IMR-90 (cell line): Measurements from ENCODE around the gene OMD. TPM values are rescaled to one million over a fixed set of nuclear protein-coding genes. Genes with fewer than 3 reads are reported as not detected.

Experiments used
- ATAC-seq: fragments of 200-7000 bp; cut with Tn5 transposase; 2 replicates; pipeline ENCODE4 v1.9.1; 2020; ENCODE audit warnings: low read depth, mild to moderate bottlenecking, moderate library complexity
- BruUV-seq: library from RNA; stranded (reverse); fragments of 400-500 nt; replicated peaks from 2 replicates; lab custom pipeline; 2021; lab: Mats Ljungman, UMichigan
- CTCF ChIA-PET: fragments of 300-600 bp; formaldehyde crosslinking; extraction: SDS; loops from one replicate; lab custom pipeline; 2021; ENCODE audit warnings: antibody characterized with exemption; lab: Yijun Ruan, JAX
- POLR2A ChIA-PET: fragments of 300-600 bp; sonication (Branson Sonifier 250); formaldehyde crosslinking; loops from one replicate; lab custom pipeline; 2022; ENCODE audit warnings: antibody characterized with exemption; ENCODE audit not compliant: unreplicated experiment; lab: Charles Lee
- DNase-seq: peaks from one replicate; pipeline ENCODE4 v3.0.0; 2013
- H2AFZ ChIP-seq: replicated peaks from 2 replicates; pipeline ENCODE3; 2013; ENCODE audit warnings: low read length, mild to moderate bottlenecking; ENCODE audit not compliant: poor library complexity
- H2AK5ac ChIP-seq: 2 replicates; pipeline ENCODE4 v1.6.1; 2013; ENCODE audit warnings: low read depth, low read length, inconsistent platforms
- H2AK9ac ChIP-seq: replicated peaks from 2 replicates; pipeline ENCODE3; 2013; ENCODE audit warnings: mild to moderate bottlenecking, low read depth, low read length, moderate library complexity; ENCODE audit not compliant: poor library complexity
- H2BK120ac ChIP-seq: 2 replicates; pipeline ENCODE4 v1.6.1; 2013; ENCODE audit warnings: low read depth, low read length, inconsistent platforms
- H2BK15ac ChIP-seq: 3 replicates; pipeline ENCODE4 v1.6.1; 2013; ENCODE audit warnings: low read depth, low read length, inconsistent platforms
- H2BK20ac ChIP-seq: 2 replicates; pipeline ENCODE4 v1.6.1; 2013; ENCODE audit warnings: low read depth, mild to moderate bottlenecking, inconsistent platforms, low read length, moderate library complexity
- H2BK5ac ChIP-seq: 2 replicates; pipeline ENCODE4 v1.6.1; 2013; ENCODE audit warnings: mild to moderate bottlenecking, low read depth, low read length, inconsistent platforms; ENCODE audit not compliant: poor library complexity, severe bottlenecking
- H3K14ac ChIP-seq: replicated peaks from 2 replicates; pipeline ENCODE4 v1.6.1; 2013; ENCODE audit warnings: low read depth, low read length, inconsistent platforms
- H3K18ac ChIP-seq: 2 replicates; pipeline ENCODE4 v1.6.1; 2013; ENCODE audit warnings: low read depth, low read length, control low read depth
- H3K23ac ChIP-seq: 2 replicates; pipeline ENCODE4 v1.6.1; 2013; ENCODE audit warnings: low read depth, low read length, inconsistent platforms
- H3K27ac ChIP-seq: 2 replicates; pipeline ENCODE4 v1.5.1; 2013; ENCODE audit warnings: mild to moderate bottlenecking, control low read depth, low read length; ENCODE audit not compliant: insufficient read depth
- H3K27me3 ChIP-seq: 2 replicates; pipeline ENCODE4 v1.6.1; 2013; ENCODE audit warnings: low read length; ENCODE audit not compliant: control insufficient read depth, insufficient read depth
- H3K36me3 ChIP-seq: 2 replicates; pipeline ENCODE4 v1.6.1; 2013; ENCODE audit warnings: low read length, mixed read lengths; ENCODE audit not compliant: control insufficient read depth, insufficient read depth
- H3K4ac ChIP-seq: 2 replicates; pipeline ENCODE4 v1.6.1; 2013; ENCODE audit warnings: low read depth, low read length, inconsistent platforms
- H3K4me1 ChIP-seq: 2 replicates; pipeline ENCODE4 v1.6.1; 2013; ENCODE audit warnings: low read length, mixed read lengths; ENCODE audit not compliant: control insufficient read depth, insufficient read depth
- H3K4me2 ChIP-seq: 2 replicates; pipeline ENCODE4 v1.6.1; 2013; ENCODE audit warnings: low read depth, mild to moderate bottlenecking, control low read depth, low read length, moderate library complexity
- H3K4me3 ChIP-seq: 2 replicates; pipeline ENCODE4 v1.5.1; 2013; ENCODE audit warnings: low read depth, mild to moderate bottlenecking, control low read depth, low read length, moderate library complexity; ENCODE audit not compliant: insufficient read depth
- H3K56ac ChIP-seq: 2 replicates; pipeline ENCODE4 v1.6.1; 2013; ENCODE audit warnings: low read length, inconsistent platforms; ENCODE audit not compliant: insufficient read depth; ENCODE audit errors: extremely low read depth
- H3K79me1 ChIP-seq, 2 experiments: 2 replicates each; pipeline ENCODE4 v1.6.1; 2013; ENCODE audit warnings: low read length in 2 of 2, inconsistent platforms in 1 of 2, low read depth in 1 of 2
- H3K9ac ChIP-seq: 2 replicates; pipeline ENCODE4 v1.6.1; 2013; ENCODE audit warnings: low read depth, low read length, control low read depth
- H3K9me1 ChIP-seq: 2 replicates; pipeline ENCODE4 v1.6.1; 2013; ENCODE audit warnings: low read length, inconsistent platforms; ENCODE audit not compliant: insufficient read depth
- H3K9me3 ChIP-seq: 2 replicates; pipeline ENCODE4 v1.6.1; 2013; ENCODE audit warnings: low read length; ENCODE audit not compliant: control insufficient read depth, insufficient read depth
- H4K20me1 ChIP-seq: 2 replicates; pipeline ENCODE4 v1.6.1; 2013; ENCODE audit warnings: low read length, inconsistent platforms; ENCODE audit not compliant: insufficient read depth
- H4K5ac ChIP-seq: 2 replicates; pipeline ENCODE4 v1.6.1; 2013; ENCODE audit warnings: mild to moderate bottlenecking, low read depth, low read length, control low read depth
- H4K8ac ChIP-seq, 2 experiments: 2 replicates each; pipeline ENCODE4 v1.6.1; 2013; ENCODE audit warnings: low read depth in 2 of 2, low read length in 2 of 2, control low read depth in 1 of 2, inconsistent platforms in 1 of 2
- H4K91ac ChIP-seq: 2 replicates; pipeline ENCODE4 v1.6.1; 2013; ENCODE audit warnings: low read depth, low read length, inconsistent platforms; ENCODE audit not compliant: insufficient read depth
- BHLHE40 ChIP-seq: fragments of 150-350 bp; IDR thresholded peaks from 2 replicates; pipeline ENCODE4 v1.6.1; 2016; ENCODE audit warnings: mild to moderate bottlenecking, low read depth, low read length
- CEBPB ChIP-seq: IDR thresholded peaks from 2 replicates; pipeline ENCODE4 v1.6.1; 2012; ENCODE audit warnings: low read depth, low read length, improper control_type of control experiment
- RFX5 ChIP-seq: IDR thresholded peaks from 2 replicates; pipeline ENCODE4 v1.8.0; 2012; ENCODE audit warnings: low read depth, mild to moderate bottlenecking, low read length, moderate library complexity
- WGBS, 2 experiments: methylation state at CpG; one replicate each; pipeline versions ENCODE4 v1.1.5 to v1.1.7; 2013; ENCODE audit warnings: missing lambda C conversion rate in 2 of 2; ENCODE audit not compliant: insufficient read length in 1 of 2; ENCODE audit errors: extremely low coverage in 2 of 2; 5-methylcytosine and 5-hydroxymethylcytosine counted together
- dilution Hi-C: fragments of 300-500 bp; cut with HindIII; formaldehyde crosslinking; loops from one replicate; pipeline ENCODE4 v1.14.3; 2018; ENCODE audit warnings: low sequenced_read_pairs; ENCODE audit not compliant: unreplicated experiment
- in situ Hi-C: fragments of 300-500 bp; cut with MboI; formaldehyde crosslinking; loops from 3 replicates; pipeline ENCODE4 v1.14.3; 2019; ENCODE audit warnings: low sequenced_read_pairs, inconsistent platforms, mixed read lengths
- intact Hi-C: fragments of 100-400 bp; cut with micrococcal nuclease; formaldehyde crosslinking; loops from 2 replicates; pipeline ENCODE4 v1.10.0; 2022
- polyA plus RNA-seq, 3 experiments: library from polyadenylated mRNA; depleted of rRNA; stranded (reverse); fragments of >200 nt; gene quantifications; 2 replicates each; pipeline ENCODE4 v1.2.3, GENCODE V29; 2012; ENCODE audit warnings: low replicate concordance in 1 of 3
- total RNA-seq: library from RNA; depleted of rRNA; stranded (reverse); fragments of >200 nt; gene quantifications from 2 replicates; pipeline ENCODE4 v1.2.3, GENCODE V29; 2012

The OMD gene
- total and polyA plus RNA-seq, 2 of the 4 experiments (the other 2 are of a cell fraction), result not detected

DNA sequence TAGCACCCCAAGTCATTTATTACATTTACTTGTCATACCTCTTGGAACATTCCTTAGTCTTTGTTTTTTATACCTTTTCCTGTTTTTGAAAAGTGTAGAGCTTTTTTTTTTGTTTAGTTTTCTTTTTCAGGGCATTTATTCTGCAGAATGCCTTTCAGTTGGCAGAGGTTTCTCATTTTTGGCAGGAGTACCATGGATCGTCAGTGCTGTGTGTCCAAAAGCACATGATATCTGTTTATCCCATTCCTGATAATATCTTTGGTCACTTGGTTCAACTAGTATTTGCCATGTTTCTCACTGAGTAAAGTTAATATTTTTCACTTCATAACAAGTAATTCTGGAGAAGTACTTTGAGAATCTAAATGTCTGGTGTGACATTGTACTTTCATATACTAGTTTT is 30.6 kb downstream of the OMD start:
- Histone ChIP-seq H3K4ac (no peak overlapping the region), H2AFZ (no peak overlapping the region), H2AK9ac (no peak overlapping the region), H3K4me2 (peak overlapping the region; percentile 59; the same call in 1 of the 2 replicates), H2AK5ac (no peak overlapping the region), H3K36me3 (no peaks in the 10 kb centered on the region), H3K23ac (no peak overlapping the region), H2BK20ac (no peak overlapping the region), H3K14ac (no peak overlapping the region), H3K9ac (no peak overlapping the region), H3K18ac (no peak overlapping the region), H4K8ac (no peak overlapping the region), H4K5ac (no peak overlapping the region), H4K20me1 (no peaks in the 10 kb centered on the region), H3K27me3 (no peaks in the 10 kb centered on the region), H2BK120ac (no peak overlapping the region), H3K56ac (no peak overlapping the region), H3K9me1 (no peaks in the 10 kb centered on the region), H3K9me3 (no peaks in the 10 kb centered on the region), H2BK5ac (no peak overlapping the region), H2BK15ac (no peak overlapping the region), H3K4me3 (no peak overlapping the region), H3K27ac (no peak overlapping the region), H3K79me1 (no peaks in the 10 kb centered on the region), H4K91ac (no peak overlapping the region), H3K4me1 (peaks cover 2% of the 10 kb centered on the region; the same call in 1 of the 2 replicates)
- intact Hi-C loops (no loop called here), dilution Hi-C loops (no loop called here), in situ Hi-C loops (no loop called here)
- DNase-seq (no peak), ATAC-seq (0 out of 2 replicates have a peak, but pooled peaks have one; percentile 27)
- POLR2A ChIA-PET, result no interaction called here
- no peak for TF ChIP-seq BHLHE40
- no peak for TF ChIP-seq CEBPB
- TF ChIP-seq RFX5, result no peak
- BruUV-seq, result no TSS peak
- CTCF ChIA-PET, result interaction anchor here (0.7 to 1.5 kb wide), 3 partner anchors 14 to 726 kb away, joined by 3 to 6 read pairs (median 4); no protein-coding TSS in a partner anchor
- no CpG with 5 or more reads among the region's 1 CpG for WGBS, 2 experiments
